Measurements from ENCODE around the gene UNC5B.

UNC5B gene

DNA sequence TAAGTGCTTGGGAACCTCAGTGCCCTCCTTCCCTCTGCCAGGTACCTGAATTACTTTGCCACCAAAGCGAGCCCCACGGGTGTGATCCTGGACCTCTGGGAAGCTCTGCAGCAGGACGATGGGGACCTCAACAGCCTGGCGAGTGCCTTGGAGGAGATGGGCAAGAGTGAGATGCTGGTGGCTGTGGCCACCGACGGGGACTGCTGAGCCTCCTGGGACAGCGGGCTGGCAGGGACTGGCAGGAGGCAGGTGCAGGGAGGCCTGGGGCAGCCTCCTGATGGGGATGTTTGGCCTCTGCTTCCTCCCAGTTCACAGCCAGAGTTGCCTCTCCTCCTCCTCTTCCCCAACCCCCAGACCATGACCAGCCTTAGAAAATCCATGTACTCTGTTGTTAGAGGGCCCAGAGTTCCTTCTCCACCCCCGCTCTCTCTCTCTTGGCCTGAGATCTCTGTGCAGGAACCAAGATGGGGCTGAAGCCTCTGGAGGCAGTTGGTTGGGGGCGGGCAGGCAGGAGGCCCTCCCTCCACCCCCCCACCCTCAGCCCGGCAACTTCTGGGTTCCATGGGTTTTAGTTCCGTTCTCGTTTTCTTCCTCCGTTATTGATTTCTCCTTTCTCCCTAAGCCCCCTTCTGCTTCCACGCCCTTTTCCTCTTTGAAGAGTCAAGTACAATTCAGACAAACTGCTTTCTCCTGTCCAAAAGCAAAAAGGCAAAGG is 86.9 kb downstream of the UNC5B start:
- no peak for DNase-seq (ENCODE audit: low spot score)

- DNase-seq (ENCODE audit: low spot score) = no peak
Observed at GRCh38 chr10:71300555-71301370, 88.4 kb downstream of the UNC5B start.

DNA sequence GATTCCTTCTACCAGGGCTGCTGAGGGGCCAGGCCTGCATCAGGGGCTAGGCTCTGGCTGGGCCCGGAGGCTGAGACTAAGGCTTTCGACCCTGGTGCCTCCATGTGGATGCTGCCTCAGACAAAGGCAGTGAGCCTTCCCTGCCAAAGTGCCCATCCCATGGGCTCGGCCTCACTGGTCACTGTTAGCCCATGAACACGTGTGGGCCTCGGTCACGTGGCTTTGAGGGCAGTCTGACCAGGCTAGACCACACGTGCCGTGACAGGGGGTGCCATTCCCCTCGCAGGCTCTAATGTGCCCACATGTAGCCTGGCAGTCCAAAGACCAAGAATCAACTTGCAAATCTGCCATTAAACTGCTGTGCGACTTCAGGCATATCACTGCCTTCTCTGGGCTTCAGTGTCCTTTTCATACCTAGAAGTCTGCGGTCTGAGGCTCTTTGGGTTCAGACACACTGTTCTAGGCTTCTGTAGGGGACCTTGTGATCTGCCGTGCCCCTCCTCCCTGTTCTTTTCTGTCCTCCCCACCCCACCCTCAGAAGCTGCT is 89.1 kb downstream of the UNC5B start:
- DNase-seq (ENCODE audit: low spot score) = no peak

DNA sequence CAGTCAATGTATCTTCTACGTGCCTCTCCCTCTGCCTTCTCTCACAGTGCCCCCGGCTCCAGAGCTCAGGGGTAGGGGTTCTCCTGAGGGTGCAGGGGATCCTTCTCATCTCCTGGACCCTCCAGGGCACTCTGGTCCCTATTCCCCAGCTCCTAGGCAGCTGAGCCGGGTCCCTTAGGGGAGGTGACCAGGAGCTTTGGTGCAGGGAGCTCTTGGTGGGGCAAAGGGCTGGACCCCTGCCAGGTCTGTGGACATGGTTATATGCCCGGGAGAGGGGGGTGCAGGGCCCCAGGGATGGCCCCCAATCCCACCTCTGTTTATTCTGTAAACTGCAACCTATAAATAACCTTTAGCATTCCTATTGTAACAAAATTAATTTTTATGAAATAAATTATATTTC is 90.1 kb downstream of the UNC5B start:
- no peak for DNase-seq (ENCODE audit: low spot score)

- peak; percentile 52 for DNase-seq (ENCODE audit: low spot score)
Observed at GRCh38 chr10:71302874-71303568, 90.7 kb downstream of the UNC5B start.

DNA sequence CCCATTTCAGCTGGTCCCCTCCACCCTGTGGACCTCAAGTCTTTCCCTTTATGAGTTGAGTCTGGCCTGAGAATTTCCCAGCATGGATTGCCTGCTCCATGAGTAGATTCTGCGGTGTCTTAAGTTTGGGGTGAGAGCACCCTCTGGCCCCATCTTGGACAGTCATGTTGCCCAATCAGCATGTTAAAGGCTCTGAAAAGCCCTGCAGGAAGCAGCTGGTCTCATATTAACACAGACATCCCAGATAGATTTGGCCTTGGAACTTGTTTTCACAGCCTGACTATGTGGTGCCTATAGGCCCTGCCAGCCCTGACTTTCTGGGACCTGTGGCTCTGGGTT is 91.2 kb downstream of the UNC5B start:
- DNase-seq (ENCODE audit: low spot score) = no peak

DNA sequence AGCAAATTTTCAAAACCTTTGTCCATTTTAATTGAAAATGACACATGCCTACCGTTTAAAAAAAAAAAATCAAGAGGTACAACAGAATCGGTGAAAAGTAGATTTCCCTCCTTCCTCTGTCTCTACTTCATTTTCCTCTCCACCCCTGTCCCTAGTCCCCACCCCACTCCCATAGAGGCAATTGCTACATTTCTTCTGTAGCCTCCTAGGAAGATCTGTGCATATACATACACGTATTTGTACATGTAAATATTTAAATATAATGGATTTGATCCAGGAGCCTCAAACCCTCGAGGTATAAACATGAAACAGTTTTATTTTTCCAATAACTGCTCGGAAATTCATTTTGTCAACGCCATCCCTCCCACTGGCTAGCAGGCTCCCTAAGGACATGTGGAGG is 92.5 kb downstream of the UNC5B start:
- DNase-seq (ENCODE audit: low spot score) = no peak

GRCh38 chr10:71306979-71307378 is 94.6 kb downstream of the UNC5B start:
- DNase-seq (ENCODE audit: low spot score) = no peak

GRCh38 chr10:71307469-71308085 is 95.2 kb downstream of the UNC5B start:
- no peak for DNase-seq (ENCODE audit: low spot score)

GRCh38 chr10:71308244-71308643 is 95.9 kb downstream of the UNC5B start:
- no peak for DNase-seq (ENCODE audit: low spot score)

GRCh38 chr10:71308985-71309384 is 96.6 kb downstream of the UNC5B start:
- no peak for DNase-seq (ENCODE audit: low spot score)

DNA sequence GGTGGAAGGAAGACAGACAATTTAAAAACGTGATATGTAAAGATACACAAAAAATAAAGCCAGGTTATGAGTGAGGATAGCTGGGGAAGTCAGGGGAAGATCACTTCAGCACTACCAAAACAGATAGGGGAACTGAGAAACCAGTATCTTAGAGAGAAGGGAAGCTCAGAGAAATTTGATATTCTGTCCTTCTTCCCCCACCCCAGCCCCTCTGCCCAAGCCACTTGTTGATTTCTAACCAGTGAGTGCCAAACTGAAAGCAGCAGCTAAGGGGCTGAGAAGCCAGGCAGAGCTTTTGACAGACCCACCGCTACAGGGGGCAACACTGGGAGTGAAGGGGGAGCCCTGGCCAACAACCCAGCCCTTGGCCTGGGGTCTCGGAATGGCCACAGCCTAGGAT is 97.5 kb downstream of the UNC5B start:
- DNase-seq (ENCODE audit: low spot score) = no peak

- no peak for DNase-seq (ENCODE audit: low spot score)
Observed at GRCh38 chr10:71312220-71312619, 99.8 kb downstream of the UNC5B start.

DNA sequence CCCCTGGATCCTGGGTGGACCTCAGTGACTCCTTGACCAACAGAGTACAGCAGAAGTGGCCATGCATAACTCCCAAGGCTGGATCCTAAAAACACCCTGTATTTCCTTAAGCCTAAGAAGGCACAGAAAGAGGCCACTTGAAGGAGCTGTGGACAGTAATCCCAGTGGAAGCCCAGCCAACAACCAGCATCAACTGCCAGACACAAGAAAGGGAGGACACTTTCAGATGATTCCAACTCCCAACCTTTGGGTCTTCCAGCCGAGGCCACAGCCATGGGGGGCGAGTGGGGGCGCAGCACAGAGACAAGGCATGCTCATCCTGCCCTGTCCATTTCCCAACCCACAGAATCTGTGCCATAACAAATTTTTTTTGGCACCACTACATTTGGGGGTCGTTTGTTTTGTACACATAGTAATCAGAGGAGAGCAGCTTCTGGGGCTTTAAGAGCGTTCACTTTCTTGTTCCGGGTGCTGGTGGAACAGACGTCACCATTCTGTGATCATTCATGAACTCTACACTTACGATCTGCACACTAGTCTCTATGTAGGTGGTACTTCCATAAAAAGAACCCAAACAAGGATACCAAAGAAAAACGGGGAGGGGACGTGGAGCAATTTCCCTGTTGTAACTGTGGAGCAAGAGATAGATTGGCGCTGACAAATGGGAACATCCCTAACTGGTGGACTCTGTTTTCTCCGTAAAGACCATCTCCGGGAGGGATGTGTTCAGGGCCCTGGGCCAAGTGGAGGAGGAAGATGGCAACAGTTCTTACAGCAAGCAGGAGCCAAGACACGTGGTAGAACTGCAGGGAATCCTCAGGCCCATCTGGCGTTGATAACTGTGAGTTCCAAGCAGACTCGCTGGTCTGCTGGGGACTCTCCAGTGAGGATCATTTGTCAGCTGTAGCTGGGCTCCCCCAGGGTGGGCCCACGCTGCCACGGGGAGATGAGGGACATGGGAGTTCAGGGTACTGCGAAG is 100.7 kb downstream of the UNC5B start:
- peak; percentile 61 for DNase-seq (ENCODE audit: low spot score)

GRCh38 chr10:71314028-71314693 is 101.8 kb downstream of the UNC5B start:
- peak; percentile 87 for DNase-seq (ENCODE audit: low spot score)

- no peak for DNase-seq (ENCODE audit: low spot score)
Observed at GRCh38 chr10:71314694-71315225, 102.4 kb downstream of the UNC5B start.

- no peak for DNase-seq (ENCODE audit: low spot score)
Observed at GRCh38 chr10:71316056-71316785, 103.9 kb downstream of the UNC5B start.

DNA sequence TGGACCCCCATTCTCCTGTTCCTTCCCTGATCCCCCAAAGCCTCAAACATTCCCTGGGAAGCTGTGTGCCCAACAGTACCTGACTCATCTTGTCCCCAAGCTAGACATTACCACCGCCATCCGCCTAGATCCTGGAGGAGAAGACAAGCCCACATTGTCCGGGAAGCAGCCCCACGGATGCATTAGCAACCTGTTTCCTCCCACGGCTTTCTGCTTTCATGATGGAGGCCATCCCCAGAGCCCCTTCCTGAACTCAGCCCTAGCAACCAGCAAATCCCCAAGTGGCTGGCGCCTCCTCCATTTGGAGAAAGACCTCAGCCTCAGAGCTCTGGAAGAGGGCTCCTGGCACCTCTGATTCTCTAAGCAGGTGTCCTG is 104.4 kb downstream of the UNC5B start:
- no peak for DNase-seq (ENCODE audit: low spot score)

GRCh38 chr10:71317739-71318138 is 105.4 kb downstream of the UNC5B start:
- DNase-seq (ENCODE audit: low spot score) = no peak
